HepG2 (cell line): ENCODE results near the gene PHF2. TPM values are rescaled to one million over a fixed set of nuclear protein-coding genes. Genes with fewer than 3 reads are reported as not detected.

Experiments
- ARNT2 ChIP-seq: sonication (generic); formaldehyde crosslinking; IDR thresholded peaks from 2 replicates; pipeline ENCODE4 v1.8.0; 2022; ENCODE audit warnings: mild to moderate bottlenecking, low read depth, missing genetic modification reagents, moderate library complexity
- BCL6 ChIP-seq: IDR thresholded peaks from 2 replicates; pipeline ENCODE4 v1.6.1; 2016; ENCODE audit warnings: missing genetic modification reagents, missing compliant biosample characterization
- CREBL2 ChIP-seq: sonication (generic); formaldehyde crosslinking; IDR thresholded peaks from 2 replicates; pipeline ENCODE4 v1.8.1; 2023; ENCODE audit warnings: missing genetic modification reagents, mild to moderate bottlenecking, borderline replicate concordance
- HNRNPL ChIP-seq: fragments of 200-400 bp; formaldehyde crosslinking; IDR thresholded peaks from 2 replicates; pipeline ENCODE4 v1.6.1; 2017; ENCODE audit warnings: mild to moderate bottlenecking, low read depth, low read length
- ZBED4 ChIP-seq: sonication (generic); formaldehyde crosslinking; IDR thresholded peaks from 2 replicates; pipeline ENCODE4 v1.4.0; 2020; ENCODE audit warnings: missing genetic modification reagents, borderline replicate concordance
- ZFP36L1 ChIP-seq: sonication (generic); formaldehyde crosslinking; IDR thresholded peaks from 2 replicates; pipeline ENCODE4 v1.8.0; 2022; ENCODE audit warnings: mild to moderate bottlenecking, missing genetic modification reagents, moderate library complexity
- ZMYM2 ChIP-seq: sonication (generic); formaldehyde crosslinking; IDR thresholded peaks from 2 replicates; pipeline ENCODE4 v1.8.0; 2022; ENCODE audit warnings: mild to moderate bottlenecking, missing genetic modification reagents
- ZNF318 ChIP-seq: sonication (generic); formaldehyde crosslinking; IDR thresholded peaks from 2 replicates; pipeline ENCODE4 v1.4.0; 2020; ENCODE audit warnings: mild to moderate bottlenecking, missing genetic modification reagents
- ZNF552 ChIP-seq: sonication (generic); formaldehyde crosslinking; IDR thresholded peaks from 2 replicates; pipeline ENCODE4 v1.9.0; 2022; ENCODE audit warnings: missing genetic modification reagents, mild to moderate bottlenecking, borderline replicate concordance
- ZNF556 ChIP-seq: sonication (generic); formaldehyde crosslinking; IDR thresholded peaks from 2 replicates; pipeline ENCODE4 v1.4.0; 2020; ENCODE audit warnings: mild to moderate bottlenecking, missing genetic modification reagents, borderline replicate concordance
- ZNF724P ChIP-seq: sonication (generic); formaldehyde crosslinking; IDR thresholded peaks from 2 replicates; pipeline ENCODE4 v1.8.0; 2022; ENCODE audit warnings: missing genetic modification reagents, borderline replicate concordance
- ZNF790 ChIP-seq: sonication (generic); formaldehyde crosslinking; IDR thresholded peaks from 2 replicates; pipeline ENCODE4 v1.8.0; 2022; ENCODE audit warnings: missing genetic modification reagents, mild to moderate bottlenecking, borderline replicate concordance
- polyA plus RNA-seq, 8 experiments: library from polyadenylated mRNA; depleted of rRNA in 3 of 8; stranded (reverse) in 7 of 8; unstranded in 1 of 8; fragments of >200 nt; fragmentation: Illumina TruSeq in 4 of 8; extraction: Trizol in 4 of 8; gene quantifications; 2 replicates each; pipeline versions ENCODE4 v1.2.1 to v1.2.3, GENCODE V29; 2011 to 2016; ENCODE audit warnings: low read depth in 4 of 8, missing spikeins in 1 of 8, mixed read lengths in 1 of 8; ENCODE audit not compliant: insufficient read depth in 1 of 8
- total RNA-seq, 5 experiments: library from RNA; depleted of rRNA; stranded (reverse); fragments of >200 nt; fragmentation: Illumina TruSeq; extraction: Trizol; gene quantifications; 2 replicates each; pipeline ENCODE4 v1.2.3, GENCODE V29; 2016; ENCODE audit warnings: low read depth in 1 of 5
- TF ChIP-seq, protein P1 (sequence below): sonication (generic); formaldehyde crosslinking; IDR thresholded peaks from 2 replicates; pipeline ENCODE4 v1.4.0; 2020; ENCODE audit warnings: missing genetic modification reagents

The PHF2 gene
- total and polyA plus RNA-seq, 2 of the 13 experiments (the other 11 are each of a cell fraction or from before 2014, with no cell fraction given), result 6.6 to 9.1 TPM

GRCh38 chr9:93566408-93567270 lies 9.7 kb upstream of the PHF2 start (continued):
- TF ChIP-seq, protein P1, sequence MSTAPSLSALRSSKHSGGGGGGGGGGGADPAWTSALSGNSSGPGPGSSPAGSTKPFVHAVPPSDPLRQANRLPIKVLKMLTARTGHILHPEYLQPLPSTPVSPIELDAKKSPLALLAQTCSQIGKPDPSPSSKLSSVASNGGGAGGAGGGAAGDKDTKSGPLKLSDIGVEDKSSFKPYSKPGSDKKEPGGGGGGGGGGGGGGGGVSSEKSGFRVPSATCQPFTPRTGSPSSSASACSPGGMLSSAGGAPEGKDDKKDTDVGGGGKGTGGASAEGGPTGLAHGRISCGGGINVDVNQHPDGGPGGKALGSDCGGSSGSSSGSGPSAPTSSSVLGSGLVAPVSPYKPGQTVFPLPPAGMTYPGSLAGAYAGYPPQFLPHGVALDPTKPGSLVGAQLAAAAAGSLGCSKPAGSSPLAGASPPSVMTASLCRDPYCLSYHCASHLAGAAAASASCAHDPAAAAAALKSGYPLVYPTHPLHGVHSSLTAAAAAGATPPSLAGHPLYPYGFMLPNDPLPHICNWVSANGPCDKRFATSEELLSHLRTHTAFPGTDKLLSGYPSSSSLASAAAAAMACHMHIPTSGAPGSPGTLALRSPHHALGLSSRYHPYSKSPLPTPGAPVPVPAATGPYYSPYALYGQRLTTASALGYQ (CRISPR knock-in tag), result peak; percentile 77; the same call in 1 of the 2 replicates
- TF ChIP-seq ZMYM2 (CRISPR knock-in tag), result 0 out of 2 replicates have a peak, but pooled peaks have one; percentile 33
- peak; percentile 70; the same call in 1 of the 2 replicates for TF ChIP-seq ZNF724P
- TF ChIP-seq CREBL2 (CRISPR knock-in tag), result no peak
- peak; percentile 41; the same call in 1 of the 2 replicates for TF ChIP-seq ZNF556
- peak; percentile 71; the same call in 1 of the 2 replicates for TF ChIP-seq ZNF790 (CRISPR knock-in tag)
- TF ChIP-seq ZNF318 (CRISPR knock-in tag), result no peak
- TF ChIP-seq BCL6, result peak; percentile 44; the same call in 1 of the 2 replicates
- no peak for TF ChIP-seq ZBED4 (CRISPR knock-in tag)
- TF ChIP-seq ZNF552, result no peak
- TF ChIP-seq HNRNPL, result no peak
- TF ChIP-seq ZFP36L1 (CRISPR knock-in tag), result peak; percentile 90; the same call in 1 of the 2 replicates
- TF ChIP-seq ARNT2 (CRISPR knock-in tag), result peak; percentile 80
